GM19238 (cell line): ENCODE results near the gene COA3.

Experiments
- DNase-seq: peaks from one replicate; pipeline ENCODE4 v3.0.0; 2011; ENCODE audit warnings: low spot score; ENCODE audit not compliant: insufficient read length

Gene COA3

GRCh38 chr17:42818379-42818778 lies 19.9 kb upstream of the COA3 start:
- DNase-seq, result no peak

- DNase-seq, result no peak
Observed at GRCh38 chr17:42817866-42818265, 19.4 kb upstream of the COA3 start.

- DNase-seq, result no peak
Observed at GRCh38 chr17:42814633-42815399, 16.3 kb upstream of the COA3 start.

- DNase-seq, result no peak
Observed at GRCh38 chr17:42809250-42809649, 10.7 kb upstream of the COA3 start.

- DNase-seq, result no peak
Observed at GRCh38 chr17:42806249-42806648, 7.7 kb upstream of the COA3 start.

- DNase-seq, result no peak
Observed at GRCh38 chr17:42804918-42805367, 6.4 kb upstream of the COA3 start.

GRCh38 chr17:42803074-42803883 lies 4.8 kb upstream of the COA3 start:
- no peak for DNase-seq

- DNase-seq, result no peak
Observed at GRCh38 chr17:42798011-42798382, 507 bp downstream of the COA3 start.

- no peak for DNase-seq
Observed at GRCh38 chr17:42797067-42798007, 1.2 kb downstream of the COA3 start.

GRCh38 chr17:42796066-42796758 lies 2.3 kb downstream of the COA3 start:
- DNase-seq, result no peak

GRCh38 chr17:42795465-42795864 lies 3.0 kb downstream of the COA3 start:
- DNase-seq, result no peak

GRCh38 chr17:42795061-42795460 lies 3.4 kb downstream of the COA3 start:
- no peak for DNase-seq

- no peak for DNase-seq
Observed at GRCh38 chr17:42792545-42792944, 6.0 kb downstream of the COA3 start.

GRCh38 chr17:42791948-42792347 lies 6.6 kb downstream of the COA3 start:
- no peak for DNase-seq

- DNase-seq, result no peak
Observed at GRCh38 chr17:42787266-42787665, 11.2 kb downstream of the COA3 start.

- no peak for DNase-seq
Observed at GRCh38 chr17:42784811-42785592, 13.5 kb downstream of the COA3 start.

- DNase-seq, result no peak
Observed at GRCh38 chr17:42784409-42784808, 14.1 kb downstream of the COA3 start.

- DNase-seq, result no peak
Observed at GRCh38 chr17:42783791-42784138, 14.7 kb downstream of the COA3 start.

- DNase-seq, result no peak
Observed at GRCh38 chr17:42783062-42783790, 15.3 kb downstream of the COA3 start.
